SJSA1 (cell line): ENCODE data around the gene AKAP4. TPM values are rescaled to one million over a fixed set of nuclear protein-coding genes. Genes with fewer than 3 reads are reported as not detected.
A peak's percentile ranks its signal among the peaks of the same experiment; 100 is the strongest.

Source experiments
- DNase-seq, 2 experiments: peaks; one replicate each; pipeline ENCODE4 v3.0.0-alpha.2; 2015 to 2020; ENCODE audit warnings: low spot score in 2 of 2, low read depth in 1 of 2
- H3K27ac ChIP-seq: fragments of 250-450 bp; sonication (Bioruptor Pico); 2 replicates; pipeline ENCODE4 v1.5.1; 2020; ENCODE audit warnings: mild to moderate bottlenecking, moderate library complexity
- H3K27me3 ChIP-seq: fragments of 250-450 bp; sonication (Bioruptor Pico); replicated peaks from 2 replicates; pipeline ENCODE4 v1.5.1; 2020; ENCODE audit warnings: mild to moderate bottlenecking, moderate library complexity
- H3K36me3 ChIP-seq: fragments of 250-450 bp; sonication (Bioruptor Pico); 2 replicates; pipeline ENCODE4 v1.5.1; 2020; ENCODE audit warnings: mild to moderate bottlenecking
- H3K4me1 ChIP-seq: fragments of 250-450 bp; sonication (Bioruptor Pico); replicated peaks from 2 replicates; pipeline ENCODE4 v1.6.1; 2021; ENCODE audit warnings: mild to moderate bottlenecking
- H3K4me3 ChIP-seq: fragments of 250-450 bp; sonication (Bioruptor Pico); 2 replicates; pipeline ENCODE4 v1.5.1; 2020; ENCODE audit warnings: mild to moderate bottlenecking
- H3K9me3 ChIP-seq: fragments of 250-450 bp; sonication (Bioruptor Pico); replicated peaks from 2 replicates; pipeline ENCODE4 v1.5.1; 2020; ENCODE audit warnings: mild to moderate bottlenecking
- total RNA-seq: library from RNA; depleted of rRNA; stranded (reverse); fragments of >200 nt; shearing (Covaris generic); gene quantifications from 2 replicates; pipeline ENCODE4 v1.2.3, GENCODE V29; 2014; rRNA removed

Gene AKAP4
- total RNA-seq, 1 experiment from 2014 or later, result not detected

- no peak overlapping the region for H3K27ac ChIP-seq
- H3K9me3 ChIP-seq, result no peaks in the 10 kb centered on the region
- no peak for DNase-seq
- no peak overlapping the region for H3K4me3 ChIP-seq
- no peaks in the 10 kb centered on the region for H3K4me1 ChIP-seq
- no peaks in the 10 kb centered on the region for H3K36me3 ChIP-seq
- no peaks in the 10 kb centered on the region for H3K27me3 ChIP-seq
Observed at GRCh38 chrX:50165727-50166126, 35.1 kb downstream of the AKAP4 start.

- DNase-seq, result no peak
- Histone ChIP-seq H3K4me1 (no peaks in the 10 kb centered on the region), H3K27ac (no peak overlapping the region), H3K36me3 (no peaks in the 10 kb centered on the region), H3K4me3 (no peak overlapping the region), H3K9me3 (no peaks in the 10 kb centered on the region), H3K27me3 (no peaks in the 10 kb centered on the region)
Observed at GRCh38 chrX:50161127-50161526, 39.7 kb downstream of the AKAP4 start.

GRCh38 chrX:50158593-50158992, 42.2 kb downstream of the AKAP4 start:
- H3K4me1 ChIP-seq, result no peaks in the 10 kb centered on the region
- H3K9me3 ChIP-seq, result no peaks in the 10 kb centered on the region
- no peak overlapping the region for H3K27ac ChIP-seq
- H3K36me3 ChIP-seq, result no peaks in the 10 kb centered on the region
- no peak for DNase-seq
- H3K27me3 ChIP-seq, result no peaks in the 10 kb centered on the region
- H3K4me3 ChIP-seq, result no peak overlapping the region

GRCh38 chrX:50157545-50158135, 43.2 kb downstream of the AKAP4 start:
- no peaks in the 10 kb centered on the region for H3K36me3 ChIP-seq
- no peak overlapping the region for H3K27ac ChIP-seq
- H3K4me3 ChIP-seq, result no peak overlapping the region
- no peaks in the 10 kb centered on the region for H3K4me1 ChIP-seq
- no peaks in the 10 kb centered on the region for H3K27me3 ChIP-seq
- no peaks in the 10 kb centered on the region for H3K9me3 ChIP-seq
- peak in 1 of 2 experiments; percentile 1 for DNase-seq

GRCh38 chrX:50154429-50154828, 46.4 kb downstream of the AKAP4 start:
- no peak overlapping the region for H3K27ac ChIP-seq
- H3K36me3 ChIP-seq, result no peaks in the 10 kb centered on the region
- H3K9me3 ChIP-seq, result no peaks in the 10 kb centered on the region
- no peaks in the 10 kb centered on the region for H3K27me3 ChIP-seq
- H3K4me3 ChIP-seq, result no peak overlapping the region
- no peak for DNase-seq
- H3K4me1 ChIP-seq, result no peaks in the 10 kb centered on the region

- no peak for DNase-seq
- Histone ChIP-seq H3K36me3 (no peaks in the 10 kb centered on the region), H3K4me3 (no peak overlapping the region), H3K4me1 (no peaks in the 10 kb centered on the region), H3K27ac (no peak overlapping the region), H3K27me3 (no peaks in the 10 kb centered on the region), H3K9me3 (no peaks in the 10 kb centered on the region)
Observed at GRCh38 chrX:50152456-50152855, 48.4 kb downstream of the AKAP4 start.

GRCh38 chrX:50147972-50148371, 52.8 kb downstream of the AKAP4 start:
- no peak for DNase-seq
- Histone ChIP-seq H3K27ac (no peak overlapping the region), H3K4me1 (no peaks in the 10 kb centered on the region), H3K27me3 (no peaks in the 10 kb centered on the region), H3K36me3 (no peaks in the 10 kb centered on the region), H3K4me3 (no peak overlapping the region), H3K9me3 (no peaks in the 10 kb centered on the region)

Other genes with a start within 250 kb of the AKAP4 start
- gene CCNB3, start 3.8 kb upstream of the AKAP4 start, total RNA-seq, result 0.26 TPM in 1 of 2 replicates, not detected in the other